HepG2 (cell line): Measurements from ENCODE around the gene CNTN5. TPM values are rescaled to one million over a fixed set of nuclear protein-coding genes. Genes with fewer than 3 reads are reported as not detected.

ENCODE experiments used
- ATAC-seq: fragments of 200-7000 bp; cut with Tn5 transposase; 3 replicates; pipeline ENCODE4 v1.9.1; 2020; ENCODE audit warnings: mild to moderate bottlenecking, moderate library complexity
- BruUV-seq: library from RNA; stranded (reverse); fragments of 400-500 nt; replicated peaks from 2 replicates; lab custom pipeline; 2021; lab: Mats Ljungman, UMichigan
- CTCF ChIA-PET: fragments of 300-600 bp; formaldehyde crosslinking; extraction: SDS; loops from one replicate; lab custom pipeline; 2021; ENCODE audit warnings: low total read pairs, inconsistent platforms, low intra/inter-chr PET ratio; lab: Yijun Ruan, JAX
- POLR2A ChIA-PET: fragments of 350-600 bp; sonication (Branson Sonifier 250); formaldehyde crosslinking; loops from one replicate; lab custom pipeline; 2020; ENCODE audit warnings: antibody characterized with exemption, inconsistent platforms; lab: Yijun Ruan, JAX
- DNase-seq: peaks from one replicate; pipeline ENCODE4 v3.0.0-alpha.2; 2015; ENCODE audit warnings: low spot score
- FAIRE-seq: peaks from 3 replicates; lab custom pipeline; 2011; peaks lifted over from hg19 to GRCh38; lab: Jason Lieb, UNC
- H2AFZ ChIP-seq: one replicate; pipeline ENCODE4 v1.6.1; 2011; ENCODE audit warnings: low read length, inconsistent platforms
- H3K27ac ChIP-seq: fragments of 300-600 bp; 3 replicates; pipeline ENCODE4 v1.8.0; 2011; ENCODE audit warnings: mixed run types, mild to moderate bottlenecking, mixed read lengths, low read length, inconsistent platforms; ENCODE audit not compliant: insufficient read depth; ENCODE audit errors: extremely low read length
- H3K27me3 ChIP-seq, 2 experiments: fragments of 200-600 bp in 1 of 2; 2 replicates in 1 of 2; 3 replicates in 1 of 2; pipeline versions ENCODE4 v1.6.0 to v1.8.0; 2011; ENCODE audit warnings: low read length in 2 of 2, mild to moderate bottlenecking in 2 of 2, moderate library complexity in 2 of 2, inconsistent platforms in 1 of 2; ENCODE audit not compliant: insufficient read depth in 2 of 2, control insufficient read depth in 1 of 2
- H3K36me3 ChIP-seq, 2 experiments: fragments of 200-600 bp in 1 of 2; replicated peaks in 1 of 2; 2 replicates in 1 of 2; 3 replicates in 1 of 2; pipeline versions ENCODE4 v1.5.1 to v1.8.0; 2011; ENCODE audit warnings: low read length in 2 of 2, inconsistent platforms in 1 of 2; ENCODE audit not compliant: insufficient read depth in 2 of 2, control insufficient read depth in 1 of 2
- H3K4me1 ChIP-seq: 2 replicates; pipeline ENCODE4 v1.5.1; 2012; ENCODE audit warnings: low read length, inconsistent platforms; ENCODE audit not compliant: insufficient read depth
- H3K4me2 ChIP-seq: 2 replicates; pipeline ENCODE4 v1.6.0; 2011; ENCODE audit warnings: low read depth, low read length, inconsistent platforms
- H3K4me3 ChIP-seq, 3 experiments: fragments of 200-600 bp in 1 of 3; sonication (generic), shearing (Covaris generic) in 1 of 3; replicated peaks in 1 of 3; 2 replicates each; pipeline ENCODE4 v1.5.1; 2011 to 2016; ENCODE audit warnings: low read length in 3 of 3, inconsistent platforms in 2 of 3, low read depth in 2 of 3, mild to moderate bottlenecking in 2 of 3, control low read depth in 1 of 3, mixed read lengths in 1 of 3; ENCODE audit not compliant: insufficient read depth in 1 of 3
- H3K79me2 ChIP-seq: one replicate; pipeline ENCODE4 v1.6.1; 2011; ENCODE audit warnings: low read length, inconsistent platforms; ENCODE audit not compliant: insufficient read depth
- H3K9ac ChIP-seq: 2 replicates; pipeline ENCODE4 v1.6.0; 2011; ENCODE audit warnings: mild to moderate bottlenecking, low read depth, low read length, inconsistent platforms; ENCODE audit not compliant: insufficient read depth
- H3K9me3 ChIP-seq: 2 replicates; pipeline ENCODE4 v1.5.1; 2012; ENCODE audit warnings: mild to moderate bottlenecking, low read length
- H4K20me1 ChIP-seq: 2 replicates; pipeline ENCODE4 v1.6.0; 2011; ENCODE audit warnings: inconsistent platforms, mild to moderate bottlenecking, low read length, moderate library complexity; ENCODE audit not compliant: insufficient read depth
- KAT2B ChIP-seq: fragments of 150-350 bp; IDR thresholded peaks from 2 replicates; pipeline ENCODE4 v1.6.1; 2014; ENCODE audit warnings: low read depth, low read length, borderline replicate concordance
- MLXIP ChIP-seq: sonication (generic); formaldehyde crosslinking; IDR thresholded peaks from 2 replicates; pipeline ENCODE4 v1.9.0; 2021; ENCODE audit warnings: missing genetic modification reagents, borderline replicate concordance
- NFYB ChIP-seq: sonication (generic); formaldehyde crosslinking; IDR thresholded peaks from 2 replicates; pipeline ENCODE4 v1.4.0; 2020; ENCODE audit warnings: missing genetic modification reagents
- STAT6 ChIP-seq: sonication (generic); formaldehyde crosslinking; IDR thresholded peaks from 2 replicates; pipeline ENCODE4 v1.4.0; 2020; ENCODE audit warnings: missing genetic modification reagents, mild to moderate bottlenecking, borderline replicate concordance
- TFE3 ChIP-seq: IDR thresholded peaks from 2 replicates; pipeline ENCODE4 v1.6.1; 2016
- ZNF318 ChIP-seq: sonication (generic); formaldehyde crosslinking; IDR thresholded peaks from 2 replicates; pipeline ENCODE4 v1.4.0; 2020; ENCODE audit warnings: mild to moderate bottlenecking, missing genetic modification reagents
- ZNF383 ChIP-seq: sonication (generic); formaldehyde crosslinking; IDR thresholded peaks from 2 replicates; pipeline ENCODE4 v1.4.0; 2020; ENCODE audit warnings: missing genetic modification reagents, mild to moderate bottlenecking, borderline replicate concordance
- WGBS: methylation state at CpG from one replicate; pipeline ENCODE4 v1.1.6; 2017; ENCODE audit warnings: low lambda C conversion rate; 5-methylcytosine and 5-hydroxymethylcytosine counted together
- in situ Hi-C: cut with HindIII; loops from 2 replicates; pipeline ENCODE4 v1.10.0; 2017; ENCODE audit warnings: low pct_unique_long_range_greater_than_20kb; ENCODE audit not compliant: extremely low pct_ligation_motif_present
- intact Hi-C: fragments of 100-400 bp; cut with micrococcal nuclease; formaldehyde crosslinking; loops from one replicate; pipeline ENCODE4 v1.10.0; 2022; ENCODE audit not compliant: unreplicated experiment
- polyA plus RNA-seq, 8 experiments: library from polyadenylated mRNA; depleted of rRNA in 3 of 8; stranded (reverse) in 7 of 8; unstranded in 1 of 8; fragments of >200 nt; fragmentation: Illumina TruSeq in 4 of 8; extraction: Trizol in 4 of 8; gene quantifications; 2 replicates each; pipeline versions ENCODE4 v1.2.1 to v1.2.3, GENCODE V29; 2011 to 2016; ENCODE audit warnings: low read depth in 4 of 8, missing spikeins in 1 of 8, mixed read lengths in 1 of 8; ENCODE audit not compliant: insufficient read depth in 1 of 8
- total RNA-seq, 5 experiments: library from RNA; depleted of rRNA; stranded (reverse); fragments of >200 nt; fragmentation: Illumina TruSeq; extraction: Trizol; gene quantifications; 2 replicates each; pipeline ENCODE4 v1.2.3, GENCODE V29; 2016; ENCODE audit warnings: low read depth in 1 of 5

The CNTN5 gene
- total and polyA plus RNA-seq, 2 of the 13 experiments (the other 11 are each of a cell fraction or from before 2014, with no cell fraction given), result not detected

- no peak for TF ChIP-seq TFE3 (CRISPR knock-in tag)
- TF ChIP-seq MLXIP (CRISPR knock-in tag), result no peak
- TF ChIP-seq, all 625 proteins: peak for 0
These were observed 609.9 kb downstream of the CNTN5 start (continued) for GRCh38 chr11:99630629-99631028.

GRCh38 chr11:99631618-99632017 lies 610.9 kb downstream of the CNTN5 start:
- intact Hi-C loops, result no loop called here
- FAIRE-seq, result no peak
- BruUV-seq, result no TSS peak
- TF ChIP-seq STAT6 (CRISPR knock-in tag), result no peak
- TF ChIP-seq ZNF318 (CRISPR knock-in tag), result no peak
- no peak for TF ChIP-seq KAT2B
- TF ChIP-seq NFYB, result no peak
- TF ChIP-seq ZNF383 (CRISPR knock-in tag), result no peak

More at GRCh38 chr11:99631618-99632017, 610.9 kb downstream of the CNTN5 start:
- Histone ChIP-seq H2AFZ (no peak overlapping the region), H3K27ac (no peak overlapping the region), H3K9ac (no peak overlapping the region), H4K20me1 (no peaks in the 10 kb centered on the region), H3K36me3 (no peaks in the 10 kb centered on the region), H3K4me1 (no peaks in the 10 kb centered on the region), H3K4me2 (no peak overlapping the region), H3K4me3 (no peak overlapping the region), H3K9me3 (no peaks in the 10 kb centered on the region), H3K79me2 (no peaks in the 10 kb centered on the region), H3K27me3 (no peaks in the 10 kb centered on the region)
- DNase-seq, result no peak
- 0% methylated on average over 1 of the region's 1 CpG for WGBS
- no peak for ATAC-seq
- ChIA-PET POLR2A (no interaction called here), CTCF (no interaction called here)
- in situ Hi-C loops, result no loop called here
